ENCODE measurements around the gene FIG4. TPM values are rescaled to one million over a fixed set of nuclear protein-coding genes. Genes with fewer than 3 reads are reported as not detected.

The FIG4 gene
- total RNA-seq, 1 donor from 2014 or later, result 8.0 TPM

GRCh38 chr6:109693111-109693510 lies 2.0 kb downstream of the FIG4 start:
- Histone ChIP-seq H3K36me3 (peaks cover 10% of the 10 kb centered on the region), H3K27ac (replicated peaks) (no peak overlapping the region), H3K9me3 (replicated peaks) (peaks cover 4% of the 10 kb centered on the region), H3K4me1 (peaks cover 34% of the 10 kb centered on the region), H3K4me3 (no peak overlapping the region), H3K27me3 (ENCODE audit: low read depth) (no peaks in the 10 kb centered on the region)
- DNase-seq, result no peak
- TF ChIP-seq CTCF (IDR thresholded peaks at IDR 0.05; ENCODE audit: borderline replicate concordance), result no peak
- intact Hi-C loops (cut with micrococcal nuclease), result no loop called here

- Histone ChIP-seq H3K27ac (replicated peaks) (no peak overlapping the region), H3K4me1 (peaks cover 21% of the 10 kb centered on the region), H3K36me3 (peaks cover 10% of the 10 kb centered on the region), H3K9me3 (replicated peaks) (peaks cover 4% of the 10 kb centered on the region), H3K4me3 (no peak overlapping the region), H3K27me3 (ENCODE audit: low read depth) (no peaks in the 10 kb centered on the region)
- TF ChIP-seq CTCF (IDR thresholded peaks at IDR 0.05; ENCODE audit: borderline replicate concordance), result no peak
- intact Hi-C loops (cut with micrococcal nuclease), result no loop called here
- no peak for DNase-seq
Measured at GRCh38 chr6:109695468-109695867, 4.4 kb downstream of the FIG4 start.

- intact Hi-C loops (cut with micrococcal nuclease), result no loop called here
- no peaks in the 10 kb centered on the region for H3K27me3 ChIP-seq (ENCODE audit: low read depth)
- peaks cover 10% of the 10 kb centered on the region for H3K36me3 ChIP-seq
- peaks cover 15% of the 10 kb centered on the region for H3K4me1 ChIP-seq
- no peak overlapping the region for H3K27ac ChIP-seq (replicated peaks)
- H3K4me3 ChIP-seq, result no peak overlapping the region
- peaks cover 4% of the 10 kb centered on the region for H3K9me3 ChIP-seq (replicated peaks)
- TF ChIP-seq CTCF (IDR thresholded peaks at IDR 0.05; ENCODE audit: borderline replicate concordance), result no peak
- no peak for DNase-seq
Measured at GRCh38 chr6:109696355-109696754, 5.3 kb downstream of the FIG4 start.

- H3K4me3 ChIP-seq, result no peak overlapping the region
- H3K27ac ChIP-seq (replicated peaks), result no peak overlapping the region
- peaks cover 2% of the 10 kb centered on the region for H3K9me3 ChIP-seq (replicated peaks)
- peaks cover 5% of the 10 kb centered on the region for H3K36me3 ChIP-seq
- intact Hi-C loops (cut with micrococcal nuclease), result no loop called here
- no peaks in the 10 kb centered on the region for H3K27me3 ChIP-seq (ENCODE audit: low read depth)
- no peak for TF ChIP-seq CTCF (IDR thresholded peaks at IDR 0.05; ENCODE audit: borderline replicate concordance)
- H3K4me1 ChIP-seq, result peaks cover 17% of the 10 kb centered on the region
- DNase-seq, result no peak
Measured at GRCh38 chr6:109701221-109701620, 10.1 kb downstream of the FIG4 start.

GRCh38 chr6:109701774-109702173 lies 10.7 kb downstream of the FIG4 start:
- Histone ChIP-seq H3K9me3 (replicated peaks) (no peaks in the 10 kb centered on the region), H3K36me3 (no peaks in the 10 kb centered on the region), H3K27me3 (ENCODE audit: low read depth) (no peaks in the 10 kb centered on the region), H3K4me1 (peaks cover 23% of the 10 kb centered on the region), H3K27ac (replicated peaks) (no peak overlapping the region), H3K4me3 (no peak overlapping the region)
- no peak for DNase-seq
- intact Hi-C loops (cut with micrococcal nuclease), result no loop called here
- no peak for TF ChIP-seq CTCF (IDR thresholded peaks at IDR 0.05; ENCODE audit: borderline replicate concordance)

GRCh38 chr6:109702791-109703190 lies 11.7 kb downstream of the FIG4 start:
- H3K4me3 ChIP-seq, result no peak overlapping the region
- DNase-seq, result no peak
- no peaks in the 10 kb centered on the region for H3K9me3 ChIP-seq (replicated peaks)
- no peaks in the 10 kb centered on the region for H3K27me3 ChIP-seq (ENCODE audit: low read depth)
- no peaks in the 10 kb centered on the region for H3K36me3 ChIP-seq
- H3K4me1 ChIP-seq, result peaks cover 25% of the 10 kb centered on the region
- intact Hi-C loops (cut with micrococcal nuclease), result no loop called here
- no peak for TF ChIP-seq CTCF (IDR thresholded peaks at IDR 0.05; ENCODE audit: borderline replicate concordance)
- no peak overlapping the region for H3K27ac ChIP-seq (replicated peaks)

Data from left ventricle myocardium inferior (tissue), 1 donor.